ENCODE measurements around the gene ZNF337.
"Not testable (repeated sequence)": the region's sequence is repeated elsewhere in the genome, so short reads cannot be mapped to it uniquely, and the experiment has no call there.

The ZNF337 gene

GRCh38 chr20:25692499-25692898 is 4.2 kb downstream of the ZNF337 start:
- no peak for DNase-seq

- DNase-seq, result no peak
These were observed 6.2 kb downstream of the ZNF337 start for GRCh38 chr20:25690427-25690826.

GRCh38 chr20:25686081-25687067 is 10.3 kb downstream of the ZNF337 start:
- no peak for DNase-seq

GRCh38 chr20:25685276-25686080 is 11.2 kb downstream of the ZNF337 start:
- DNase-seq, result no peak

GRCh38 chr20:25683826-25684225 is 12.8 kb downstream of the ZNF337 start:
- not testable (repeated sequence) for DNase-seq

- DNase-seq, result no peak
These were observed 13.6 kb downstream of the ZNF337 start for GRCh38 chr20:25683050-25683449.

- DNase-seq, result no peak
These were observed 20.4 kb downstream of the ZNF337 start for GRCh38 chr20:25676164-25676809.

- DNase-seq, result no peak
These were observed 21.5 kb downstream of the ZNF337 start for GRCh38 chr20:25675161-25675560.

GRCh38 chr20:25672659-25673235 is 23.9 kb downstream of the ZNF337 start:
- no peak for DNase-seq

- no peak for DNase-seq
These were observed 26.7 kb downstream of the ZNF337 start for GRCh38 chr20:25669826-25670422.

- no peak for DNase-seq
These were observed 28.2 kb downstream of the ZNF337 start for GRCh38 chr20:25668446-25668845.

GRCh38 chr20:25659999-25660398 is 36.7 kb downstream of the ZNF337 start:
- DNase-seq, result no peak

- DNase-seq, result no peak
These were observed 42.2 kb downstream of the ZNF337 start for GRCh38 chr20:25654487-25654886.

- not testable (repeated sequence) for DNase-seq
These were observed 43.8 kb downstream of the ZNF337 start for GRCh38 chr20:25652866-25653265.

- DNase-seq, result no peak
These were observed 51.8 kb downstream of the ZNF337 start for GRCh38 chr20:25644814-25645213.

GRCh38 chr20:25643716-25644115 is 52.9 kb downstream of the ZNF337 start:
- no peak for DNase-seq

- no peak for DNase-seq
These were observed 59.4 kb downstream of the ZNF337 start for GRCh38 chr20:25637247-25637646.

GRCh38 chr20:25632940-25633790 is 63.5 kb downstream of the ZNF337 start:
- DNase-seq, result no peak

- DNase-seq, result not testable (repeated sequence)
These were observed 66.0 kb downstream of the ZNF337 start for GRCh38 chr20:25630615-25631014.

- DNase-seq, result no peak
These were observed 66.7 kb downstream of the ZNF337 start for GRCh38 chr20:25629816-25630499.

- no peak for DNase-seq
These were observed 69.9 kb downstream of the ZNF337 start for GRCh38 chr20:25626779-25627178.

Data from femur (tissue), 1 donor.